Adrenal gland (tissue), 5 donors: ENCODE data around the gene GLIS1.

Experiments used
- CTCF ChIP-seq, 6 experiments: fragments of 450-650 bp in 4 of 6; fragments of 200-600 bp in 2 of 6; sonication (generic) in 1 of 6; IDR thresholded peaks; 1 replicate in 5 of 6; 2 replicates in 1 of 6; pipeline versions ENCODE4 v1.5.1 to v1.8.0; 2016 to 2021; ENCODE audit warnings: antibody characterized with exemption in 6 of 6, mild to moderate bottlenecking in 2 of 6, moderate library complexity in 1 of 6
- POLR2A ChIP-seq, 2 donors: fragments of 450-650 bp; IDR thresholded peaks; one replicate each; pipeline ENCODE4 v1.6.1; 2017; ENCODE audit warnings: antibody characterized with exemption in 2 of 2, mild to moderate bottlenecking in 2 of 2, moderate library complexity in 1 of 2
- donor health status: DM: no; HTN: no; CAD: no.

GRCh38 chr1:53576381-53576801, 162.6 kb downstream of the GLIS1 start:
- TF ChIP-seq CTCF (IDR thresholded peaks at IDR 0.05) (no peak), POLR2A (IDR thresholded peaks at IDR 0.05) (no peak)
